Measurements from ENCODE around the gene GLOD5. TPM values are rescaled to one million over a fixed set of nuclear protein-coding genes. Genes with fewer than 3 reads are reported as not detected.

Gene GLOD5
- total RNA-seq, 1 donor from 2014 or later = not detected

DNA sequence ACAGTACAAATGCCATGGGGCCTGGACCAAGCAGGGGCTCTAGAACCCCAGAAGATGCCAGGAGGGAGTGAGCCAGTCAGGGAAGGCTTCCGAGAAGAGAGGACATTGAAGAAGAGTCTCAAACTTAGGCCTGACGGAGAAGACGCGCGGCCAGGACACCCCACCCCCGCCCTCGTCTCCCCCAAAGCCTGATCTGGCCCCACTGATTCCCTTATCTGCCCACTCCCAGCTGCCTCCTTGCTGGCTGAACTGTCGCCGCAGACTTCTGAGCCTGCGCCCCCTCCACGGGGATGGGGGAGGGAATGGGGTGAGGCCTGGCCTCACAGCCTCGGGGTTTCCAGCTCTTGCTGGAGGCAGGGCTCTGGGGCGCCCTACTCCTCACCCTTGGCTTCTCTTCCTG lies 21.2 kb downstream of the GLOD5 start:
- Mint-ChIP-seq H3K36me3 (ENCODE audit: low read depth) (no peaks in the 10 kb centered on the region), H3K4me1 (no peaks in the 10 kb centered on the region), H3K27ac (no peak overlapping the region), H3K27me3 (peaks cover 13% of the 10 kb centered on the region), H3K4me3 (no peak overlapping the region), H3K9me3 (no peaks in the 10 kb centered on the region)
- intact Hi-C loops (cut with micrococcal nuclease) = no loop called here
- DNase-seq (no peak), ATAC-seq (ENCODE audit: low read depth) (no peak)
- TF ChIP-seq, protein P1, sequence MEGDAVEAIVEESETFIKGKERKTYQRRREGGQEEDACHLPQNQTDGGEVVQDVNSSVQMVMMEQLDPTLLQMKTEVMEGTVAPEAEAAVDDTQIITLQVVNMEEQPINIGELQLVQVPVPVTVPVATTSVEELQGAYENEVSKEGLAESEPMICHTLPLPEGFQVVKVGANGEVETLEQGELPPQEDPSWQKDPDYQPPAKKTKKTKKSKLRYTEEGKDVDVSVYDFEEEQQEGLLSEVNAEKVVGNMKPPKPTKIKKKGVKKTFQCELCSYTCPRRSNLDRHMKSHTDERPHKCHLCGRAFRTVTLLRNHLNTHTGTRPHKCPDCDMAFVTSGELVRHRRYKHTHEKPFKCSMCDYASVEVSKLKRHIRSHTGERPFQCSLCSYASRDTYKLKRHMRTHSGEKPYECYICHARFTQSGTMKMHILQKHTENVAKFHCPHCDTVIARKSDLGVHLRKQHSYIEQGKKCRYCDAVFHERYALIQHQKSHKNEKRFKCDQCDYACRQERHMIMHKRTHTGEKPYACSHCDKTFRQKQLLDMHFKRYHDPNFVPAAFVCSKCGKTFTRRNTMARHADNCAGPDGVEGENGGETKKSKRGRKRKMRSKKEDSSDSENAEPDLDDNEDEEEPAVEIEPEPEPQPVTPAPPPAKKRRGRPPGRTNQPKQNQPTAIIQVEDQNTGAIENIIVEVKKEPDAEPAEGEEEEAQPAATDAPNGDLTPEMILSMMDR (IDR thresholded peaks at IDR 0.05) = no peak
- ChIA-PET CTCF (no interaction called here), POLR2A (no interaction called here)

DNA sequence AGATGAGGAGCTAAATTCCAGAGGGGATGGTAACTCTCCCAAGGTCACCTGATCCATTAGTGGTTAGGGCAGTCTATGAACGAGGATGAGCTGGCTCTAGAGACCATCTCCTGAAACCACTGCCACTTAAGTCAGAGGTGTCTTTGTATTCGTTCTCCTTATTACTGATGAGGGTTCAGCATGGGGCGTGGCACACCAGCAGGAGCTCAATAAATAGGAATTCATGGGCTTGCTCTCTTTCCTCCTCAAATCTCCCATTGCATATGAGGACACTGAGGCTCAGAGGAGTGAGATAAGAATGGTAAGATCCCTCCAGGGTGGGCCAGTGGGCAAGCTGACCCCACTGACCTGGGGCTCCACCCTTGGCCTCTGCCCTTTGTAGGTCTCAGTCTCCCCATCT lies 23.2 kb downstream of the GLOD5 start:
- Mint-ChIP-seq H3K27ac (no peak overlapping the region), H3K4me3 (no peak overlapping the region), H3K36me3 (ENCODE audit: low read depth) (no peaks in the 10 kb centered on the region), H3K4me1 (no peaks in the 10 kb centered on the region), H3K9me3 (no peaks in the 10 kb centered on the region), H3K27me3 (peaks cover 17% of the 10 kb centered on the region)
- ATAC-seq (ENCODE audit: low read depth) (no peak), DNase-seq (no peak)
- intact Hi-C loops (cut with micrococcal nuclease) = no loop called here
- TF ChIP-seq, protein P1 (IDR thresholded peaks at IDR 0.05) = no peak
- ChIA-PET POLR2A (no interaction called here), CTCF (no interaction called here)

DNA sequence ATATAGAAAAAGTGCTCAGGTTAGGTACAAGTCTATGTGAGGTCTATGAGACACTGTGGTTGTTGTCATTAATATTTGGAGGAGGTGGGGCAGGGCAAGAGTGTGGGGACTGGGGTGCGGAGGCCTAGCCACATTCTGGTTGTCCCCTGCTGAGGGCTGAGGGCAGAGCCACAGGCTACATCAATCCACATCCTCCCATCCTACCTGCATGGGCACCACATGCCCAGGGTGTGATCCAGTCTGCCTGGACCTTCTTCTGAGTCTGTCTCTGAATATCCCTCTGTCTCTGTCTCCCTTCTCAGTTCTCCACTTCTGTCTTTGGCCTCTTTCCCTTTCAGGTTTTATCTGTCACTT lies 23.6 kb downstream of the GLOD5 start:
- TF ChIP-seq, protein P1 (IDR thresholded peaks at IDR 0.05) = no peak
- Mint-ChIP-seq H3K4me1 (no peaks in the 10 kb centered on the region), H3K36me3 (ENCODE audit: low read depth) (no peaks in the 10 kb centered on the region), H3K27ac (no peak overlapping the region), H3K27me3 (peaks cover 17% of the 10 kb centered on the region), H3K9me3 (no peaks in the 10 kb centered on the region), H3K4me3 (no peak overlapping the region)
- ATAC-seq (ENCODE audit: low read depth) (no peak), DNase-seq (no peak)
- CTCF ChIA-PET = no interaction called here
- POLR2A ChIA-PET = no interaction called here
- intact Hi-C loops (cut with micrococcal nuclease) = no loop called here

DNA sequence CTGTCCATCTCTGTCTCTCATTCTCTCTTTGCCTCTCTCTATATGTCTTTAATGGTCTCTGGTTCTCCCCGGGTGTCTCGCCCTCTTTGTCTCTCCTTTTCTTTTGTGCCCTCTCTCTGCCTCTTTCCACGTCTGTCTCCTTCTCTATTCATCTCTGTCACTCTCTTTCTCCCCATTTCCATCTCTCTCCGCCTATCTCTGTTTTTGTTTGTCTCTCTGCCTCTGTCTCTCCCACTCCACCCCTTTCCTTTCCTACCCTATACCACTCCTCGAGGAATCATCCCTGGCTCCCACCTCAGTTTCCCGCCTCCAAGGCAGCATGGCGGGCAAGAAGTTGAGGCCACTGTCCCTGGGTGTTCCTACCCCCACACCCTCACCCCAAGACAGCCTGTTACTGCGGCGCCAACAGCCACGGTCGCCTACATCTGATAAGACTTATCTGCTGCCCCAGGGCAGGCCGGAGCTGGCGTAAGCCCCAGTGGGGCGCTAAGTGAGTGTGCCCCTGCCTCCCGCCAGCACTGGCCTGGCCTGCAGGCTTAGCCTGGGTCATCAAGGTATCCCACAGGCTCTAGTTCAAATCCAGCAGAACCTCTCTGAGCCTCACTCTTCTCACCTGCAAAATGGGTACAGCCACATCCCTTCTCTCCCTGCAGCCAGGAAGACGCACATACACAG lies 24.1 kb downstream of the GLOD5 start:
- H3K36me3 Mint-ChIP-seq (ENCODE audit: low read depth) = no peaks in the 10 kb centered on the region
- CTCF ChIA-PET = no interaction called here

DNA sequence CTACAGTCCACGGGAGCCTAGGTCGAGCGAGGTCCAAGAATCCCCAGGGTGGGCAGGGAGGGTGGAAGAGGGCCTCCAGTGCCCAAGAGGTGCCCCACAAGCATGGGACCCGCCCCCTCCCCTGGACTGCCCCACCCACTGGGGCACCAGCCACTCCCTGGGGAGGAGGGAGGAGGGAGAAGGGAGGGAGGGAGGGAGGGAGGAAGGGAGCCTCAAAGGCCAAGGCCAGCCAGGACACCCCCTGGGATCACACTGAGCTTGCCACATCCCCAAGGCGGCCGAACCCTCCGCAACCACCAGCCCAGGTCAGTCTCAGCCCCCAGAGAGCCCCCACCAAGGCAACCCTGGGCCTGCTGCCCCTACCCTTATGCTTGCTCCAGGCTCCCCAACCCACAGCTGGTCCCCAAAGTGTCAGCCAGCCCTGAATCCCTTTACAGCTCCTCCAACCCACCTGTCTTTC lies 24.8 kb downstream of the GLOD5 start, which contains the start of gene GATA1:
TSS of gene GATA1 (plus strand) at position 250 of the 460 bp plus-strand sequence. CDS start 4,520 bp downstream, outside the sequence.
- POLR2A ChIA-PET = no interaction called here
- no peaks in the 10 kb centered on the region for H3K4me1 Mint-ChIP-seq

More for the DNA sequence above, 24.1 kb downstream of the GLOD5 start:
- intact Hi-C loops (cut with micrococcal nuclease) = no loop called here
- TF ChIP-seq, protein P1 (IDR thresholded peaks at IDR 0.05) = no peak
- ATAC-seq (ENCODE audit: low read depth) (no peak), DNase-seq (no peak)
- peaks cover 17% of the 10 kb centered on the region for H3K27me3 Mint-ChIP-seq
- no peak overlapping the region for H3K4me3 Mint-ChIP-seq
- no peaks in the 10 kb centered on the region for H3K9me3 Mint-ChIP-seq
- POLR2A ChIA-PET = no interaction called here
- no peak overlapping the region for H3K27ac Mint-ChIP-seq
- H3K4me1 Mint-ChIP-seq = no peaks in the 10 kb centered on the region

More for the DNA sequence above, 24.8 kb downstream of the GLOD5 start, which contains the start of gene GATA1:
- no peak for DNase-seq
- TF ChIP-seq, protein P1 (IDR thresholded peaks at IDR 0.05) = no peak
- H3K9me3 Mint-ChIP-seq = no peaks in the 10 kb centered on the region
- peaks cover 17% of the 10 kb centered on the region for H3K27me3 Mint-ChIP-seq
- CTCF ChIA-PET = no interaction called here
- intact Hi-C loops (cut with micrococcal nuclease) = no loop called here
- ATAC-seq (ENCODE audit: low read depth) = no peak
- H3K27ac Mint-ChIP-seq = no peak within 1 kb of the TSS
- no peak within 1 kb of the TSS for H3K4me3 Mint-ChIP-seq
- no peaks in the 10 kb centered on the region for H3K36me3 Mint-ChIP-seq (ENCODE audit: low read depth)
